H9 (cell line): ENCODE data around the gene TIAM2. TPM values are rescaled to one million over a fixed set of nuclear protein-coding genes. Genes with fewer than 3 reads are reported as not detected.
A peak's percentile ranks its signal among the peaks of the same experiment; 100 is the strongest.

Experiments
- DNase-seq: peaks from one replicate; pipeline ENCODE4 v3.0.0-alpha.2; 2017
- H2AFZ ChIP-seq: one replicate; pipeline ENCODE4 v1.6.1; 2013; ENCODE audit warnings: mild to moderate bottlenecking, low read length, control low read depth, moderate library complexity
- H2AK5ac ChIP-seq: 2 replicates; pipeline ENCODE4 v1.6.1; 2013; ENCODE audit warnings: low read length, control low read depth, mixed read lengths; ENCODE audit not compliant: insufficient read length
- H2BK120ac ChIP-seq: one replicate; pipeline ENCODE4 v1.6.1; 2013; ENCODE audit warnings: low read depth, mild to moderate bottlenecking, low read length, control low read depth, inconsistent platforms; ENCODE audit not compliant: poor library complexity, severe bottlenecking
- H2BK12ac ChIP-seq: 2 replicates; pipeline ENCODE4 v1.6.1; 2013; ENCODE audit warnings: low read length, control low read depth, mixed read lengths, low read depth; ENCODE audit not compliant: insufficient read length
- H2BK15ac ChIP-seq: 2 replicates; pipeline ENCODE4 v1.6.1; 2013; ENCODE audit warnings: low read depth, low read length, control low read depth
- H2BK20ac ChIP-seq: one replicate; pipeline ENCODE4 v1.6.1; 2013; ENCODE audit warnings: low read depth, mild to moderate bottlenecking, low read length, control low read depth, inconsistent platforms; ENCODE audit not compliant: poor library complexity, severe bottlenecking
- H2BK5ac ChIP-seq: 2 replicates; pipeline ENCODE4 v1.6.1; 2013; ENCODE audit warnings: low read length, control low read depth, mixed read lengths; ENCODE audit not compliant: insufficient read length
- H3K14ac ChIP-seq: 2 replicates; pipeline ENCODE4 v1.6.1; 2013; ENCODE audit warnings: low read length, control low read depth; ENCODE audit not compliant: insufficient read depth
- H3K18ac ChIP-seq: 2 replicates; pipeline ENCODE4 v1.6.1; 2013; ENCODE audit warnings: low read depth, mild to moderate bottlenecking, mixed read lengths, low read length, control low read depth; ENCODE audit not compliant: insufficient read length
- H3K23ac ChIP-seq: 2 replicates; pipeline ENCODE4 v1.6.1; 2013; ENCODE audit warnings: low read length, control low read depth, mixed read lengths, low read depth; ENCODE audit not compliant: insufficient read length
- H3K23me2 ChIP-seq: 2 replicates; pipeline ENCODE4 v1.6.1; 2013; ENCODE audit warnings: low read depth, mild to moderate bottlenecking, mixed read lengths, low read length, control low read depth; ENCODE audit not compliant: insufficient read length, poor library complexity, severe bottlenecking
- H3K27ac ChIP-seq: 2 replicates; pipeline ENCODE4 v1.5.1; 2013; ENCODE audit warnings: low read length, control low read depth, mixed read lengths, low read depth; ENCODE audit not compliant: insufficient read length
- H3K27me3 ChIP-seq: 2 replicates; pipeline ENCODE4 v1.6.1; 2013; ENCODE audit warnings: low read length, control low read depth, inconsistent platforms; ENCODE audit not compliant: insufficient read depth
- H3K4ac ChIP-seq: 2 replicates; pipeline ENCODE4 v1.6.1; 2013; ENCODE audit warnings: low read depth, mild to moderate bottlenecking, control low read depth, inconsistent platforms, low read length, moderate library complexity
- H3K4me1 ChIP-seq: 2 replicates; pipeline ENCODE4 v1.6.1; 2013; ENCODE audit warnings: low read length, control low read depth, inconsistent platforms; ENCODE audit not compliant: insufficient read depth
- H3K4me2 ChIP-seq: 2 replicates; pipeline ENCODE4 v1.6.1; 2013; ENCODE audit warnings: low read length, control low read depth, mixed read lengths; ENCODE audit not compliant: insufficient read length, insufficient read depth
- H3K56ac ChIP-seq: 2 replicates; pipeline ENCODE4 v1.6.1; 2013; ENCODE audit warnings: low read depth, mild to moderate bottlenecking, mixed read lengths, low read length, control low read depth; ENCODE audit not compliant: insufficient read length
- H3K79me1 ChIP-seq: 2 replicates; pipeline ENCODE4 v1.6.1; 2013; ENCODE audit warnings: low read depth, mild to moderate bottlenecking, moderate library complexity, low read length, control low read depth, inconsistent platforms; ENCODE audit not compliant: insufficient read depth, poor library complexity, severe bottlenecking
- H3K79me2 ChIP-seq: 2 replicates; pipeline ENCODE4 v1.6.1; 2013; ENCODE audit warnings: low read length, control low read depth, inconsistent platforms; ENCODE audit not compliant: insufficient read depth
- H3K9ac ChIP-seq: 2 replicates; pipeline ENCODE4 v1.6.1; 2013; ENCODE audit warnings: low read length, control low read depth, mixed read lengths; ENCODE audit not compliant: insufficient read length; ENCODE audit errors: extremely low read depth
- H3K9me3 ChIP-seq: one replicate; pipeline ENCODE4 v1.6.1; 2013; ENCODE audit warnings: low read depth, low read length, inconsistent platforms; ENCODE audit not compliant: control insufficient read depth
- H3T11ph ChIP-seq: one replicate; pipeline ENCODE4 v1.6.1; 2013; ENCODE audit warnings: mild to moderate bottlenecking, low read length, control low read depth, inconsistent platforms
- H4K20me1 ChIP-seq: one replicate; pipeline ENCODE4 v1.6.1; 2013; ENCODE audit not compliant: control insufficient read depth, insufficient read length, insufficient read depth
- H4K5ac ChIP-seq: 2 replicates; pipeline ENCODE4 v1.6.1; 2013; ENCODE audit warnings: low read depth, mild to moderate bottlenecking, mixed read lengths, low read length, control low read depth; ENCODE audit not compliant: insufficient read length
- H4K8ac ChIP-seq: replicated peaks from 2 replicates; pipeline ENCODE4 v1.6.1; 2013; ENCODE audit warnings: low read length, control low read depth, mixed read lengths, low read depth; ENCODE audit not compliant: insufficient read length
- H4K91ac ChIP-seq: 2 replicates; pipeline ENCODE4 v1.6.1; 2013; ENCODE audit warnings: low read depth, mild to moderate bottlenecking, moderate library complexity, mixed read lengths, low read length, control low read depth; ENCODE audit not compliant: insufficient read length
- H3K27ac Mint-ChIP-seq, 3 experiments: 2 replicates in 2 of 3; 3 replicates in 1 of 3; pipeline ENCODE4 v1.8.0; 2020 to 2021; ENCODE audit warnings: mixed read lengths in 3 of 3, mild to moderate bottlenecking in 1 of 3, moderate library complexity in 1 of 3
- H3K27me3 Mint-ChIP-seq: 2 replicates; pipeline ENCODE4 v1.8.0; 2021; ENCODE audit warnings: low read depth, mild to moderate bottlenecking, moderate library complexity, mixed read lengths
- H3K36me3 Mint-ChIP-seq, 3 experiments: 2 replicates in 2 of 3; 3 replicates in 1 of 3; pipeline ENCODE4 v1.8.0; 2020 to 2021; ENCODE audit warnings: low read depth in 3 of 3, mixed read lengths in 3 of 3; ENCODE audit not compliant: insufficient read depth in 1 of 3
- H3K4me1 Mint-ChIP-seq, 2 experiments: 2 replicates each; pipeline ENCODE4 v1.8.0; 2020; ENCODE audit warnings: mixed read lengths in 2 of 2
- H3K4me3 Mint-ChIP-seq, 2 experiments: 2 replicates in 1 of 2; 3 replicates in 1 of 2; pipeline ENCODE4 v1.8.0; 2020 to 2021; ENCODE audit warnings: mild to moderate bottlenecking in 2 of 2, mixed read lengths in 2 of 2, moderate library complexity in 1 of 2
- H3K9me3 Mint-ChIP-seq, 2 experiments: 2 replicates in 1 of 2; 3 replicates in 1 of 2; pipeline ENCODE4 v1.8.0; 2020; ENCODE audit warnings: mild to moderate bottlenecking in 2 of 2, mixed read lengths in 2 of 2, moderate library complexity in 1 of 2
- WGBS: extraction: QIAGEN DNeasy Blood & Tissue Kit; methylation state at CpG from one replicate; pipeline ENCODE4 v1.1.7; 2013; ENCODE audit warnings: missing lambda C conversion rate, low lambda C conversion rate, mixed read lengths; ENCODE audit not compliant: insufficient read length; ENCODE audit errors: extremely low coverage; 5-methylcytosine and 5-hydroxymethylcytosine counted together
- total RNA-seq: library from RNA; stranded (reverse); gene quantifications from 2 replicates; pipeline ENCODE4 v1.2.1, GENCODE V29; 2021
- TF ChIP-seq, protein P1 (sequence below): fragments of 200-600 bp; sonication (generic); conservative IDR thresholded peaks from 3 replicates; pipeline ENCODE4 v1.8.0; 2021; ENCODE audit warnings: antibody characterized with exemption, mild to moderate bottlenecking

Gene TIAM2
- total RNA-seq, 1 experiment from 2014 or later = 6.3 TPM

DNA sequence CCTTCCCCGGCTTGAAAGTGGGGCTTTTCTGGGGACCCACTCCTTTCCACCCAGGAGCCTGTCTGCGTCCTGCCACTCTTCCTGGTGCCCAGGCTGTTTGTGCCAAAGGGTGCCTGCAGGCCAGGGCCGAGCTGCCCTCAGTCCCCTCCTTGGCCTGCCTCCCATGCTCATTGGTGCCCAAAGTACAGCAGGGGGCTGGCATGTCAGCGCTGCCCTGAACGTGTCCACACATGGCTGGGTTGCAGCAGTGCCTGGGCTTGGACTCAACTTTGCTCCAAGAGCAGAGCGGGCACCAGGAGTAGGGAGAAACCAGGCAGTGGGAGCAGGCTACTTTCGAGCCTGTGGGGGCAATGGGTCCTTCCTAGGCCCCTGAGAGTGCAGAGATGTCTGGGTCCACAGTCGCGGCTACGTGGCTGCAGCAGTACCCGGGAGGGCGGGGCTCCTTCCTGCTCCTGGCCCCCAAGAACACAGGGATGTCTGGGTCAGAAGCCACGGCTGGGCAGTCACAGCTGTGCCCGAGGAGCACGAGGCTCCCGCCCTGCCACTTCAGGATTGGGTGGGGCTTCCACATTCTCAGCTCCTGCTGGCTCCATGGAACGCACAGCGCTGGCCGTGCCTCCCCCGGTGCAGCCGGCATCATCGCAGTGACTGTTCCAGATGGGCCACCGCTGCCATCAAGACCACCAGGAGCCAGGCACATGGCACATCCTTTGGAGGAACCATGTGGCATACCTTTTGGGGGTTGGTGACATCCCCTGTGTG is 218.7 kb downstream of the TIAM2 start:
- no peak overlapping the region for H4K91ac ChIP-seq
- no peaks in the 10 kb centered on the region for H3K23me2 ChIP-seq
- no peak overlapping the region for H4K8ac ChIP-seq
- H3K23ac ChIP-seq = no peak overlapping the region
- no peak overlapping the region for H2BK15ac ChIP-seq
- H3K9ac ChIP-seq = no peak overlapping the region
- no peaks in the 10 kb centered on the region for H3K27me3 ChIP-seq
- peaks cover 9 to 23% (median 20%) of the 10 kb centered on the region in 3 experiments; a peak in 6 of 7 replicates for H3K36me3 Mint-ChIP-seq
- no peak overlapping the region for H2AK5ac ChIP-seq
- no peak overlapping the region for H3K4me3 Mint-ChIP-seq
- no peak overlapping the region for H3K18ac ChIP-seq
- H2BK20ac ChIP-seq = no peak overlapping the region
- no peak overlapping the region for H4K5ac ChIP-seq
- no peak overlapping the region for H3K4me2 ChIP-seq
- H3K4me1 ChIP-seq = no peaks in the 10 kb centered on the region
- no peaks in the 10 kb centered on the region for H4K20me1 ChIP-seq
- H3T11ph ChIP-seq = no peak overlapping the region
- no CpG with 5 or more reads among the region's 23 CpGs for WGBS
- H3K9me3 ChIP-seq = no peaks in the 10 kb centered on the region
- TF ChIP-seq, protein P1, sequence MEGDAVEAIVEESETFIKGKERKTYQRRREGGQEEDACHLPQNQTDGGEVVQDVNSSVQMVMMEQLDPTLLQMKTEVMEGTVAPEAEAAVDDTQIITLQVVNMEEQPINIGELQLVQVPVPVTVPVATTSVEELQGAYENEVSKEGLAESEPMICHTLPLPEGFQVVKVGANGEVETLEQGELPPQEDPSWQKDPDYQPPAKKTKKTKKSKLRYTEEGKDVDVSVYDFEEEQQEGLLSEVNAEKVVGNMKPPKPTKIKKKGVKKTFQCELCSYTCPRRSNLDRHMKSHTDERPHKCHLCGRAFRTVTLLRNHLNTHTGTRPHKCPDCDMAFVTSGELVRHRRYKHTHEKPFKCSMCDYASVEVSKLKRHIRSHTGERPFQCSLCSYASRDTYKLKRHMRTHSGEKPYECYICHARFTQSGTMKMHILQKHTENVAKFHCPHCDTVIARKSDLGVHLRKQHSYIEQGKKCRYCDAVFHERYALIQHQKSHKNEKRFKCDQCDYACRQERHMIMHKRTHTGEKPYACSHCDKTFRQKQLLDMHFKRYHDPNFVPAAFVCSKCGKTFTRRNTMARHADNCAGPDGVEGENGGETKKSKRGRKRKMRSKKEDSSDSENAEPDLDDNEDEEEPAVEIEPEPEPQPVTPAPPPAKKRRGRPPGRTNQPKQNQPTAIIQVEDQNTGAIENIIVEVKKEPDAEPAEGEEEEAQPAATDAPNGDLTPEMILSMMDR = no peak
- H3K9me3 Mint-ChIP-seq = peaks cover 0 to 5% of the 10 kb centered on the region in 2 experiments; a peak in 3 of 5 replicates
- H3K27me3 Mint-ChIP-seq = no peaks in the 10 kb centered on the region
- no peak overlapping the region for H3K27ac ChIP-seq
- H2AFZ ChIP-seq = no peak overlapping the region
- no peaks in the 10 kb centered on the region for H3K79me2 ChIP-seq
- DNase-seq = no peak
- no peak overlapping the region for H3K56ac ChIP-seq
- H3K14ac ChIP-seq = peak overlapping the region; percentile 25; the same call in 1 of the 2 replicates
- no peak overlapping the region for H2BK12ac ChIP-seq
- H2BK120ac ChIP-seq = no peak overlapping the region
- H3K4ac ChIP-seq = no peak overlapping the region
- no peak overlapping the region for H2BK5ac ChIP-seq
- H3K79me1 ChIP-seq = no peaks in the 10 kb centered on the region
- H3K4me1 Mint-ChIP-seq = peaks cover 23 to 25% of the 10 kb centered on the region in 2 experiments
- no peak overlapping the region for H3K27ac Mint-ChIP-seq
